PC-3 (cell line): ENCODE data around the gene STRADA. TPM values are rescaled to one million over a fixed set of nuclear protein-coding genes. Genes with fewer than 3 reads are reported as not detected.

Source experiments
- ATAC-seq: fragments of 200-7000 bp; cut with Tn5 transposase; 2 replicates; pipeline ENCODE4 v1.9.1; 2020; ENCODE audit warnings: mild to moderate bottlenecking, moderate library complexity
- BruUV-seq: library from RNA; stranded (reverse); fragments of 400-500 nt; replicated peaks from 2 replicates; lab custom pipeline; 2021; lab: Mats Ljungman, UMichigan
- CTCF ChIA-PET: fragments of 300-600 bp; sonication (Branson Sonifier 250); formaldehyde crosslinking; loops from one replicate; lab custom pipeline; 2022; ENCODE audit warnings: antibody characterized with exemption; lab: Charles Lee
- POLR2A ChIA-PET: fragments of 300-600 bp; sonication (Branson Sonifier 250); formaldehyde crosslinking; loops from one replicate; lab custom pipeline; 2022; ENCODE audit warnings: antibody characterized with exemption; ENCODE audit not compliant: unreplicated experiment; lab: Charles Lee
- DNase-seq: peaks from one replicate; pipeline ENCODE4 v3.0.0-alpha.2; 2015
- H2AFZ ChIP-seq: fragments of 300-600 bp; sonication (generic); 2 replicates; pipeline ENCODE4 v1.6.0; 2016; ENCODE audit warnings: antibody characterized with exemption, low read length
- H3F3A ChIP-seq: fragments of 300-600 bp; sonication (generic); one replicate; pipeline ENCODE4 v1.6.0; 2017; ENCODE audit warnings: antibody characterized with exemption, low read length, control low read depth, mild to moderate bottlenecking; ENCODE audit not compliant: unreplicated experiment
- H3K27ac ChIP-seq: fragments of 300-600 bp; sonication (generic); 2 replicates; pipeline ENCODE4 v1.5.1; 2016; ENCODE audit warnings: mild to moderate bottlenecking, low read length
- H3K27me3 ChIP-seq: fragments of 300-600 bp; sonication (generic); 2 replicates; pipeline ENCODE4 v1.6.1; 2016; ENCODE audit warnings: low read length, mixed read lengths
- H3K36me3 ChIP-seq: fragments of 300-600 bp; sonication (generic); 2 replicates; pipeline ENCODE4 v1.6.1; 2016; ENCODE audit warnings: low read depth, mixed run types, low read length, mixed read lengths
- H3K4me1 ChIP-seq: fragments of 300-600 bp; sonication (generic); 2 replicates; pipeline ENCODE4 v1.5.1; 2016; ENCODE audit warnings: low read length; ENCODE audit not compliant: insufficient read depth
- H3K4me2 ChIP-seq: fragments of 300-600 bp; sonication (generic); 2 replicates; pipeline ENCODE4 v1.6.0; 2016; ENCODE audit warnings: low read length
- H3K4me3 ChIP-seq: fragments of 300-600 bp; sonication (generic); 2 replicates; pipeline ENCODE4 v1.5.1; 2016; ENCODE audit warnings: mild to moderate bottlenecking, low read length, mixed read lengths
- H3K79me2 ChIP-seq: fragments of 300-600 bp; sonication (generic); 2 replicates; pipeline ENCODE4 v1.6.1; 2017; ENCODE audit warnings: low read length, mixed read lengths
- H3K9ac ChIP-seq: fragments of 300-600 bp; sonication (generic); 2 replicates; pipeline ENCODE4 v1.6.0; 2016; ENCODE audit warnings: mild to moderate bottlenecking, low read length
- H3K9me2 ChIP-seq: fragments of 300-600 bp; sonication (generic); replicated peaks from 2 replicates; pipeline ENCODE4 v1.6.1; 2016; ENCODE audit warnings: mixed run types, low read length, mixed read lengths
- H3K9me3 ChIP-seq: fragments of 300-600 bp; sonication (generic); 2 replicates; pipeline ENCODE4 v1.6.1; 2016; ENCODE audit warnings: low read length, mixed read lengths
- H4K20me1 ChIP-seq: fragments of 300-600 bp; sonication (generic); 2 replicates; pipeline ENCODE4 v1.6.1; 2016; ENCODE audit warnings: low read length, mixed read lengths
- EZH2 ChIP-seq: fragments of 300-600 bp; sonication (generic); IDR thresholded peaks from one replicate; pipeline ENCODE4 v1.6.1; 2017; ENCODE audit warnings: antibody characterized with exemption, mild to moderate bottlenecking, low read length; ENCODE audit not compliant: unreplicated experiment
- EZH2phosphoT487 ChIP-seq: fragments of 300-600 bp; sonication (generic); IDR thresholded peaks from 2 replicates; pipeline ENCODE4 v1.6.1; 2018; ENCODE audit warnings: mild to moderate bottlenecking, antibody characterized with exemption, low read length, borderline replicate concordance
- intact Hi-C: fragments of 100-400 bp; cut with micrococcal nuclease; formaldehyde crosslinking; loops from 2 replicates; pipeline ENCODE4 v1.9.0; 2023
- total RNA-seq: library from RNA; depleted of rRNA; stranded (reverse); fragments of >200 nt; gene quantifications from 2 replicates; pipeline ENCODE4 v1.2.3, GENCODE V29; 2014
- TF ChIP-seq, protein P1 (sequence below): fragments of 300-600 bp; sonication (generic); conservative IDR thresholded peaks from 2 replicates; pipeline ENCODE4 v1.5.1; 2017; ENCODE audit warnings: antibody characterized with exemption, low read depth, mild to moderate bottlenecking, low read length

The STRADA gene
- total RNA-seq, 1 experiment from 2014 or later, result 17.9 TPM

DNA sequence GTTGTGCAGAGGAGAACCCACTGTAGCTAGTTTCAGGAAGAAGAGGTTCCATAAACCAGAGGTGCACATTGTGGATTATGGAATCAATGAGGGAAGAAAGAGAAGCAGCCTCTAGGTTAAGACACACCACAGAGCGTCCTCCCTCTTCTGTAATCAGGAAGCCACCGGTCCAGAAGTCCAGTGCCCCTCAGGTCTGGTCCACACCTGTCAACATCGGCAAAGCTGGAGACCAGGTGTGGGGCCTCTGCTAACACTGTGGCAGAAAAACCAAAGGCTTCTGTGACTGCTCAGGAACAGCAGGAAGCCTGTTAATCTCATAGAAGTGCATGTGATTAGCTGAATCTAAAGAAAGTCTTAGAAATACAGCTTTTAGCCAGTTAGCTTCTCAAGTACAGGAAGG is 65.0 kb downstream of the STRADA start:
- POLR2A ChIA-PET, result interaction anchor here (0.5 kb wide), 1 partner anchor 102 kb away, joined by 3 read pairs; no protein-coding TSS in a partner anchor
- no peaks in the 10 kb centered on the region for H3F3A ChIP-seq
- H3K4me3 ChIP-seq, result no peak overlapping the region
- H3K4me1 ChIP-seq, result peaks cover 15% of the 10 kb centered on the region
- ATAC-seq (no peak), DNase-seq (no peak)
- no peaks in the 10 kb centered on the region for H3K36me3 ChIP-seq
- no peaks in the 10 kb centered on the region for H4K20me1 ChIP-seq
- CTCF ChIA-PET, result interaction anchor here (0.8 kb wide), 1 partner anchor 55 kb away, joined by 3 read pairs; the partner anchor contains the start of gene MAP3K3
- no peak overlapping the region for H3K9ac ChIP-seq
- BruUV-seq, result no TSS peak
- H3K27me3 ChIP-seq, result no peaks in the 10 kb centered on the region
- no peak overlapping the region for H3K27ac ChIP-seq
- intact Hi-C loops, result no loop called here
- no peaks in the 10 kb centered on the region for H3K9me2 ChIP-seq
- H3K9me3 ChIP-seq, result no peaks in the 10 kb centered on the region
- no peaks in the 10 kb centered on the region for H3K79me2 ChIP-seq
- H2AFZ ChIP-seq, result no peak overlapping the region
- TF ChIP-seq, protein P1, sequence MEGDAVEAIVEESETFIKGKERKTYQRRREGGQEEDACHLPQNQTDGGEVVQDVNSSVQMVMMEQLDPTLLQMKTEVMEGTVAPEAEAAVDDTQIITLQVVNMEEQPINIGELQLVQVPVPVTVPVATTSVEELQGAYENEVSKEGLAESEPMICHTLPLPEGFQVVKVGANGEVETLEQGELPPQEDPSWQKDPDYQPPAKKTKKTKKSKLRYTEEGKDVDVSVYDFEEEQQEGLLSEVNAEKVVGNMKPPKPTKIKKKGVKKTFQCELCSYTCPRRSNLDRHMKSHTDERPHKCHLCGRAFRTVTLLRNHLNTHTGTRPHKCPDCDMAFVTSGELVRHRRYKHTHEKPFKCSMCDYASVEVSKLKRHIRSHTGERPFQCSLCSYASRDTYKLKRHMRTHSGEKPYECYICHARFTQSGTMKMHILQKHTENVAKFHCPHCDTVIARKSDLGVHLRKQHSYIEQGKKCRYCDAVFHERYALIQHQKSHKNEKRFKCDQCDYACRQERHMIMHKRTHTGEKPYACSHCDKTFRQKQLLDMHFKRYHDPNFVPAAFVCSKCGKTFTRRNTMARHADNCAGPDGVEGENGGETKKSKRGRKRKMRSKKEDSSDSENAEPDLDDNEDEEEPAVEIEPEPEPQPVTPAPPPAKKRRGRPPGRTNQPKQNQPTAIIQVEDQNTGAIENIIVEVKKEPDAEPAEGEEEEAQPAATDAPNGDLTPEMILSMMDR, result no peak
- TF ChIP-seq EZH2 (no peak), EZH2phosphoT487 (no peak)
- H3K4me2 ChIP-seq, result peak overlapping the region; percentile 74

DNA sequence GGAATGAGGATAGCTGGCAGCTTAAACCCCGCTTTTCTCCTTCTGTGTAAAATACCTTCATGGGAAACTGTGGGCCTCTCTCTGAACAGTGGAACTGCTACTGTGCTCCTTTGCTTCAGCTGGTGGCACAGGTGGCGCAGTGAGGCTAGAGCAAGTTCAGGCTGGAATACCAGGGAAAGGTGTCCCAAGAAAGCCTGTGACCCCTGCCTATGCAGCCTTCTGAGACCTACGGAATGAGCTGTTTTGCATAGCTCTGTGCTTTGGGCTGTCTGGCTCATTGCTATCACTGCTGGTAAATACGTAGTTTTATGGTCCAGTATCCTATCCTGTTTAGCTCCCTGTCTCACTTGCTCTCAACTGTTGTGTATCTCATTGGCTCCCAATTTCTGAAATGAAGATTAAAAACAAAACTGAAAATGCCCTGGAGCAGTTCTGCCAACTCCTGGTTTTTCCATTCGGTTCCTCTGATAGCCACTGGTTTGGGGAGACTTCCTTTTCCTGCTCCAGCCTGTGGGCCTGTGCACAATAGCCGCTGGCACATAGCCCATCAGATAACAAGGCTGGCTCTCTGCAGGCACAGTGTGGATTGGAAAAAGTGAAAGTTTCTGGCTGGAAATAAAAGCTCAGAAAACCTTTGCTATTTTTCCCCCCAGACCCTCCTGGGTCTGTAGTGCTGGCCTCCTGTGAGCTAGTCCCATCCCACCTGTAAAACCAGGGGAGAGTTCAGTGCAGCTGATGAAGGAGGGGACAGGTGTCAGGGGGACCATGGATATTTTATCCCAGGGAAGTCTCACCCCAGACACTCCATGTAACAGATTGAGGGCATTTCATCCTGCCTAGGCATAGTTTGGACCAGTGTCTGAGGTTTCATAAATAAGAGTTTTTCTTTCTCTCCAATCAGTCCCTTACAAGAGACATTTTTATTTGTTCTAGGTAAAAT is 65.7 kb downstream of the STRADA start:
- ChIA-PET CTCF (interaction anchor here (0.5 to 1.1 kb wide), 4 partner anchors 54 to 1997 kb away, joined by 3 to 5 read pairs (median 3); partner anchors contain the start of gene MAP3K3), POLR2A (interaction anchor here (0.5 to 0.6 kb wide), 2 partner anchors 49 to 103 kb away, joined by 3 to 4 read pairs; no protein-coding TSS in a partner anchor)
- no peaks in the 10 kb centered on the region for H3K9me2 ChIP-seq
- H3K4me2 ChIP-seq, result peak overlapping the region; percentile 74
- no peaks in the 10 kb centered on the region for H4K20me1 ChIP-seq
- ATAC-seq (peak; percentile 98), DNase-seq (peak; percentile 93)
- H3K79me2 ChIP-seq, result no peaks in the 10 kb centered on the region
- peak overlapping the region; percentile 39 for H3K4me3 ChIP-seq
- no peaks in the 10 kb centered on the region for H3K27me3 ChIP-seq
- peaks cover 15% of the 10 kb centered on the region for H3K4me1 ChIP-seq
- no peaks in the 10 kb centered on the region for H3F3A ChIP-seq
- H3K27ac ChIP-seq, result peak overlapping the region; percentile 25
- intact Hi-C loops, result no loop called here
- peak overlapping the region; percentile 46 for H2AFZ ChIP-seq
- no peaks in the 10 kb centered on the region for H3K36me3 ChIP-seq
- no peaks in the 10 kb centered on the region for H3K9me3 ChIP-seq
- no TSS peak for BruUV-seq
- H3K9ac ChIP-seq, result no peak overlapping the region
- TF ChIP-seq, protein P1, result no peak
- TF ChIP-seq EZH2 (no peak), EZH2phosphoT487 (no peak)
